Heart left ventricle (tissue), 16 donors: ENCODE measurements around the gene PDGFRA. TPM values are rescaled to one million over a fixed set of nuclear protein-coding genes. Genes with fewer than 3 reads are reported as not detected.

ENCODE experiments used
- ATAC-seq, 4 donors: fragments of 200-7000 bp; cut with Tn5 transposase; one replicate each; pipeline ENCODE4 v1.9.1; 2020 to 2022; ENCODE audit warnings: moderate library complexity in 4 of 4, mild to moderate bottlenecking in 3 of 4, moderate number of reproducible peaks in 1 of 4
- DNase-seq, 5 donors: peaks; one replicate each; pipeline ENCODE4 v3.0.0-alpha.2; 2020
- H3K27ac ChIP-seq, 12 donors: fragments of 200-600 bp; sonication (generic) in 4 of 12; one replicate each; pipeline versions ENCODE4 v1.5.0 to v1.8.0; 2016 to 2022; ENCODE audit warnings: mild to moderate bottlenecking in 2 of 12
- H3K27me3 ChIP-seq, 9 donors: fragments of 200-600 bp; sonication (generic) in 2 of 9; one replicate each; pipeline versions ENCODE4 v1.5.1 to v1.8.0; 2016 to 2022; ENCODE audit warnings: mild to moderate bottlenecking in 3 of 9
- H3K36me3 ChIP-seq, 9 donors: fragments of 200-600 bp; sonication (generic) in 2 of 9; one replicate each; pipeline versions ENCODE4 v1.5.0 to v1.8.0; 2018 to 2022; ENCODE audit warnings: mild to moderate bottlenecking in 2 of 9
- H3K4me1 ChIP-seq, 12 donors: fragments of 200-600 bp; sonication (generic) in 4 of 12; one replicate each; pipeline versions ENCODE4 v1.5.0 to v1.8.0; 2016 to 2022; ENCODE audit warnings: mild to moderate bottlenecking in 3 of 12
- H3K4me3 ChIP-seq, 12 donors: fragments of 200-600 bp; sonication (generic) in 4 of 12; one replicate each; pipeline versions ENCODE4 v1.5.0 to v1.8.0; 2017 to 2022; ENCODE audit warnings: mild to moderate bottlenecking in 9 of 12, moderate library complexity in 4 of 12
- H3K9me3 ChIP-seq, 12 donors: fragments of 200-600 bp; sonication (generic) in 4 of 12; one replicate each; pipeline versions ENCODE4 v1.5.0 to v1.8.0; 2016 to 2022; ENCODE audit warnings: mild to moderate bottlenecking in 1 of 12
- POLR2A ChIP-seq, 2 donors: fragments of 450-650 bp; IDR thresholded peaks; one replicate each; pipeline ENCODE4 v1.6.1; 2017; ENCODE audit warnings: antibody characterized with exemption in 2 of 2, mild to moderate bottlenecking in 2 of 2, moderate library complexity in 2 of 2
- WGBS, 4 donors: extraction: QIAGEN DNeasy Blood & Tissue Kit in 2 of 4; methylation state at CpG; one replicate each; pipeline versions ENCODE4 v1.1.5 to v1.1.7; 2013 to 2018; 5-methylcytosine and 5-hydroxymethylcytosine counted together
- intact Hi-C, 10 donors: fragments of 100-400 bp; cut with DNase I; formaldehyde crosslinking; loops; one replicate each; pipeline versions ENCODE4 v1.11.1 to v1.14.2; 2022
- long read RNA-seq, 3 donors: library from polyadenylated mRNA; unstranded; transcript quantifications; one replicate each; pipeline ENCODE4 v2.0.0, GENCODE V29; 2020 to 2021
- polyA plus RNA-seq, 2 donors: library from polyadenylated mRNA; stranded (reverse); fragments of 200-250 nt; gene quantifications; one replicate each; pipeline ENCODE4 v1.2.3, GENCODE V29; 2013
- total RNA-seq, 9 donors: library from RNA; depleted of rRNA in 2 of 9; stranded (reverse); fragments of >200 nt in 2 of 9; fragmentation: NEBNext Ultra II Directional in 3 of 9; extraction: Animal tissue kit (Norgen Biotek cat#: 25700) in 3 of 9; gene quantifications; one replicate each; pipeline versions ENCODE4 v1.1.0 to v1.2.4, GENCODE V29; 2016 to 2023
- TF ChIP-seq, protein P1 (sequence below), 12 donors: fragments of 200-600 bp; sonication (generic) in 4 of 12; IDR thresholded peaks; one replicate each; pipeline versions ENCODE4 v1.5.0 to v1.8.0; 2018 to 2022; ENCODE audit warnings: antibody characterized with exemption in 12 of 12, mild to moderate bottlenecking in 5 of 12
- donor health status: ischemic (EF 13 %, LVEDD 7.1; RV severe dilation, severe dysfunction).
- donor health status: healthy with polysubstance abuse.
- donor health status: DM: no; HTN: yes; CAD: no.
- donor health status: DM: no; HTN: no; CAD: no.
- donor health status: ischemic (EF 25% LVEDD 6.9; RV normal size, moderate dysfunction).
- donor health status: ischemic (EF 25% LVEDD 5.7; RV mildly dilated, moderate dysfunction).
- donor health status: healthy.
- donor health status: DM: yes; HTN: yes; CAD: no.
- donor health status: ischemic (EF 35%, LVEDD 5.7; RV mildly dilated, moderate dysfunction).
- donor health status: nonischemic (EF 11% LVEDD 7.7; RV severe dilation, severe dysfunction).
- donor health status: DM: yes; HTN: yes; CAD: no.
- donor health status: PGD.
- donor health status: ischemic (EF 29% LVEDD 5.4; RV normal size, mild dysfunction).
- donor health status: nonischemic (EF 23%, LVEDD 6.1; RV moderate dilation, normal function).

PDGFRA gene
- total RNA-seq (10 to 100 TPM in 8 of 9 donors, 1 to 10 TPM in 1; 8.0 to 58.1 (median 22.6) TPM), polyA plus RNA-seq (10 to 100 TPM in 1 of 2 donors, 1 to 10 TPM in 1; 4.3 to 17.6 TPM)
- long read RNA-seq, donor 1, full-length matches to known transcripts: 3 of 9 reads
- long read RNA-seq, donor 1, partial matches to known transcripts: 4 of 9 reads
- long read RNA-seq, donor 1, other reads (novel, unspliced or antisense): 2 of 9 reads
- long read RNA-seq, donor 2, partial matches to known transcripts: 8 of 13 reads
- long read RNA-seq, donor 2, other reads (novel, unspliced or antisense): 4 of 13 reads
- long read RNA-seq, donor 3, full-length matches to known transcripts: 9 of 24 reads
- long read RNA-seq, donor 3, partial matches to known transcripts: 8 of 24 reads
- long read RNA-seq, donor 3, other reads (novel, unspliced or antisense): 7 of 24 reads

DNA sequence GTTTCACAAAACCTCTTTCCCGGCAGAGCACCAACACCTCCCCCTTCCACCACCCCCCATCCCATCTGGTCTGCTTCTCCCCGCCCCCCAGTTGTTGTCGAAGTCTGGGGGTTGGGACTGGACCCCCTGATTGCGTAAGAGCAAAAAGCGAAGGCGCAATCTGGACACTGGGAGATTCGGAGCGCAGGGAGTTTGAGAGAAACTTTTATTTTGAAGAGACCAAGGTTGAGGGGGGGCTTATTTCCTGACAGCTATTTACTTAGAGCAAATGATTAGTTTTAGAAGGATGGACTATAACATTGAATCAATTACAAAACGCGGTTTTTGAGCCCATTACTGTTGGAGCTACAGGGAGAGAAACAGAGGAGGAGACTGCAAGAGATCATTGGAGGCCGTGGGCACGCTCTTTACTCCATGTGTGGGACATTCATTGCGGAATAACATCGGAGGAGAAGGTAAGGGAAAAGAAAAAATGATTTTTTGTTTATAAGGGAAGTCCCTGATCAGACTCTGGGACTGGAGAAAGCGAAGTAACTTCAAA is at the start of gene PDGFRA:
PDGFRA (plus strand) TSS at position 333 of the 541 bp plus-strand sequence. CDS start 29,476 bp downstream, outside the sequence.
- no peaks in the 10 kb centered on the region for H3K36me3 ChIP-seq
- H3K9me3 ChIP-seq: no peaks in the 10 kb centered on the region
- peaks cover 9 to 76% (median 62%) of the 10 kb centered on the region in 12 donors for H3K4me1 ChIP-seq
- H3K27ac ChIP-seq: peak within 1 kb of the TSS; percentile 53 to 89 (median 74)
- H3K4me3 ChIP-seq: peak within 1 kb of the TSS; percentile 8 to 80 (median 58)
- no peak for TF ChIP-seq POLR2A (IDR thresholded peaks at IDR 0.05)
- TF ChIP-seq, protein P1, sequence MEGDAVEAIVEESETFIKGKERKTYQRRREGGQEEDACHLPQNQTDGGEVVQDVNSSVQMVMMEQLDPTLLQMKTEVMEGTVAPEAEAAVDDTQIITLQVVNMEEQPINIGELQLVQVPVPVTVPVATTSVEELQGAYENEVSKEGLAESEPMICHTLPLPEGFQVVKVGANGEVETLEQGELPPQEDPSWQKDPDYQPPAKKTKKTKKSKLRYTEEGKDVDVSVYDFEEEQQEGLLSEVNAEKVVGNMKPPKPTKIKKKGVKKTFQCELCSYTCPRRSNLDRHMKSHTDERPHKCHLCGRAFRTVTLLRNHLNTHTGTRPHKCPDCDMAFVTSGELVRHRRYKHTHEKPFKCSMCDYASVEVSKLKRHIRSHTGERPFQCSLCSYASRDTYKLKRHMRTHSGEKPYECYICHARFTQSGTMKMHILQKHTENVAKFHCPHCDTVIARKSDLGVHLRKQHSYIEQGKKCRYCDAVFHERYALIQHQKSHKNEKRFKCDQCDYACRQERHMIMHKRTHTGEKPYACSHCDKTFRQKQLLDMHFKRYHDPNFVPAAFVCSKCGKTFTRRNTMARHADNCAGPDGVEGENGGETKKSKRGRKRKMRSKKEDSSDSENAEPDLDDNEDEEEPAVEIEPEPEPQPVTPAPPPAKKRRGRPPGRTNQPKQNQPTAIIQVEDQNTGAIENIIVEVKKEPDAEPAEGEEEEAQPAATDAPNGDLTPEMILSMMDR (IDR thresholded peaks at IDR 0.05): no peak
- intact Hi-C loops: loop anchor here in 9 of 10 donors (5.0 to 10.0 kb wide), 11 partner anchors 164 to 1994 kb away; partner anchors contain the start of gene CHIC2 (in 1 of the 9)
- DNase-seq (peak; percentile 67 to 77 (median 71)), ATAC-seq (peak; percentile 23 to 51 (median 34))
- 16 to 25% (median 19%) methylated on average over 15 of the region's 15 CpGs for WGBS, 4 donors
- H3K27me3 ChIP-seq: peaks cover 48 to 92% (median 86%) of the 10 kb centered on the region in 9 donors

DNA sequence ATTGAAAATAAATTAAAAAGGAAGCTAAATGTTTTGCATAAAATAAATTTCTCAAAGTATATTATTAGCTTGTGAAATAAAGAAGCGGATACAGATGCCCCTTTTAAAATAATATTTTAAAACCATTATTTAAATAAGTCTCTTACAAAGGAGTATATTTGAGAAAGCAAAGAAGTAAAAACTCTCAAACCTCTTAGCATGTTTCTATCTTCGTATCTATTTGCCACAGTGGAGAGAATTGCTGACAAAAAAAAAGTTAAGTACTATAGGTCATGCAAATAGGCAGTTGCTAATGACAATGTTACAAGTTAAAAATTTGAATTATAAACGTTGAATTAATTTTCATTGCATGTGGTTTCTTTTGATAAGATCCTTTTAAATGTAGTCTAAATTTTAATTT is 44.5 kb upstream of the PDGFRA start:
- Histone ChIP-seq H3K27ac (no peak overlapping the region), H3K27me3 (no peaks in the 10 kb centered on the region), H3K36me3 (no peaks in the 10 kb centered on the region), H3K9me3 (no peaks in the 10 kb centered on the region), H3K4me1 (peaks cover 0 to 8% (median 0%) of the 10 kb centered on the region in 12 donors), H3K4me3 (no peak overlapping the region)
- intact Hi-C loops: loop anchor here in 1 of 10 donors (10.0 kb wide), 1 partner anchor 60 kb away; no protein-coding TSS in a partner anchor
- 56 to 85% (median 62%) methylated on average over 3 of the region's 3 CpGs for WGBS, 4 donors
- ATAC-seq: no peak
- TF ChIP-seq, protein P1 (IDR thresholded peaks at IDR 0.05): no peak
- no peak for TF ChIP-seq POLR2A (IDR thresholded peaks at IDR 0.05)
- DNase-seq: no peak

DNA sequence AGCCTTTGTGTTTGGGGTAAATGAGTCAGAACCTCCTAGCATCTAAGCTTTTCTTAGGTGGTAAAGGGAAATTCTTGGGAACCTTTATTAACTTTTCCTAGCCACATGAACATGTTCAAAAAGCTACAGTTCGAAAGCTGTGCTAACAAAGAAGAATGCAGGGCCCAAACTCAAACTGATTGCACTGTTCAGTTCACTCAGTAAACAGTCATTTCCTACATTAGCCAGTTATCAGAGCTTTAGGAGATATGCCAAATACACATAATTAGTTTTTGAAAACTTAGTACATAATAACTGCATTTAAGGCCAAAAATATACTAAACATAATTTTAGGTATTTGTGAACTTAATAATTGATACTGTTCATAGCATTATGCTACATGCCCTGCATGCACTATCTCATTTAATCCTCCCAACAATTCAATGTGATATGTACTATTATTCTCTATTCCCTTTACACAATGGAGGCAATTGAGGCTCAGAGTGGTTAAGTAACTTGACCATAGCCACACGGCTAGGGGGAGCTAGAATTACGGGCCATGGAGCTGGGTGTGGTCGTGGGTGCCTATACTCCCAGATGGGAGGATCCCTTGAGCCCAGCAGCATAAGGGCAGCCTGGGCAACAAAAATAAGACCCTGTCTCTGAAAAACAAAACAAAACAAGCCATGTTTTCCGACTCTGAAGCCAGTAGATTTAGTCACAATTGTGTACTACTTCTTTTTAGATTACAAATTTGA is 43.9 kb upstream of the PDGFRA start:
- no peaks in the 10 kb centered on the region for H3K36me3 ChIP-seq
- no peak for ATAC-seq
- 70 to 80% (median 76%) methylated on average over 5 of the region's 5 CpGs for WGBS, 4 donors
- no peak overlapping the region for H3K4me3 ChIP-seq
- no peak for TF ChIP-seq POLR2A (IDR thresholded peaks at IDR 0.05)
- TF ChIP-seq, protein P1 (IDR thresholded peaks at IDR 0.05): no peak
- no peak for DNase-seq
- H3K4me1 ChIP-seq: peaks cover 0 to 8% (median 0%) of the 10 kb centered on the region in 12 donors
- no peaks in the 10 kb centered on the region for H3K27me3 ChIP-seq
- H3K27ac ChIP-seq: no peak overlapping the region
- H3K9me3 ChIP-seq: no peaks in the 10 kb centered on the region
- intact Hi-C loops: loop anchor here in 1 of 10 donors (10.0 kb wide), 1 partner anchor 60 kb away; no protein-coding TSS in a partner anchor
